Vagina (tissue), 2 donors: ENCODE measurements around the gene EMC8. TPM values are rescaled to one million over a fixed set of nuclear protein-coding genes. Genes with fewer than 3 reads are reported as not detected.

Experiments used
- DNase-seq, 2 donors: peaks; one replicate each; pipeline ENCODE4 v3.0.0-alpha.2; 2017; ENCODE audit errors: extremely low spot score in 2 of 2
- H3K27ac ChIP-seq: fragments of 200-600 bp; sonication (generic); one replicate; pipeline ENCODE4 v1.5.1; 2019
- H3K27me3 ChIP-seq: fragments of 200-600 bp; sonication (generic); one replicate; pipeline ENCODE4 v1.5.1; 2019
- H3K36me3 ChIP-seq, 2 donors: fragments of 200-600 bp; sonication (generic); one replicate each; pipeline ENCODE4 v1.5.1; 2017 to 2019
- H3K4me1 ChIP-seq: fragments of 200-600 bp; sonication (generic); one replicate; pipeline ENCODE4 v1.5.1; 2019
- H3K4me3 ChIP-seq, 2 donors: fragments of 200-600 bp; sonication (generic); 1 replicate in 1 of 2; 2 replicates in 1 of 2; pipeline ENCODE4 v1.5.1; 2016 to 2019
- H3K9me3 ChIP-seq: fragments of 200-600 bp; sonication (generic); one replicate; pipeline ENCODE4 v1.5.1; 2019
- CTCF ChIP-seq, 3 experiments: fragments of 450-650 bp in 2 of 3; fragments of 200-600 bp in 1 of 3; sonication (generic) in 1 of 3; IDR thresholded peaks; one replicate each; pipeline ENCODE4 v1.5.1; 2017 to 2019; ENCODE audit warnings: antibody characterized with exemption in 3 of 3, mild to moderate bottlenecking in 2 of 3, moderate library complexity in 2 of 3
- POLR2A ChIP-seq, 2 donors: fragments of 450-650 bp; IDR thresholded peaks; one replicate each; pipeline ENCODE4 v1.6.1; 2017; ENCODE audit warnings: antibody characterized with exemption in 2 of 2, mild to moderate bottlenecking in 2 of 2, moderate library complexity in 2 of 2
- POLR2AphosphoS5 ChIP-seq, 2 donors: sonication (generic); formaldehyde crosslinking; IDR thresholded peaks; one replicate each; pipeline ENCODE4 v1.9.0; 2017; ENCODE audit warnings: antibody characterized with exemption in 2 of 2, mild to moderate bottlenecking in 2 of 2, low read depth in 1 of 2; ENCODE audit not compliant: insufficient read depth in 1 of 2
- intact Hi-C: fragments of 100-400 bp; cut with DNase I; formaldehyde crosslinking; loops from one replicate; pipeline ENCODE4 v1.15.1; 2023
- total RNA-seq: library from RNA; depleted of rRNA; stranded (reverse); fragments of >200 nt; gene quantifications from one replicate; pipeline ENCODE4 v1.2.3, GENCODE V29; 2016

The EMC8 gene
- total RNA-seq, 1 donor from 2014 or later = 42.0 TPM

DNA sequence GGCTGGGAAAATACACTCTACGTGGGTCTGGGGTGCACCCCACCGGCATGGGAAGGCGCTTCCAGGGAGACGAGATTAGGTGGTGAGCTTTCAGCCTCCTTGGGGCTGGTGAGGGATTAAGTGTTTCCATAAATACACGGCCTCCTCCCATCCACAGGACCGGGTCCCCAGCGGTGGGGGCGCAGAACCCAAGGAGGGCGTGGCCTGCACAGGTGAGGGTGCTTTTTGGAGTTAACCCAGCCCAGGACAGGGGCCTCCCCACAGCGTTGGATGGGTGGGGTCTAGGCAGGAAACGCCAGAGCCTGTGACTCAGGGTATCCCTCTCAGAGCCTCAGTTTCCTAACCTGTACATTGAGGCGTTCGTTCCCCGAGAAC is 49.6 kb downstream of the EMC8 start:
- H3K27me3 ChIP-seq = no peaks in the 10 kb centered on the region
- peaks cover 41% of the 10 kb centered on the region for H3K4me1 ChIP-seq
- H3K27ac ChIP-seq = no peak overlapping the region
- TF ChIP-seq CTCF (IDR thresholded peaks at IDR 0.05) (no peak), POLR2AphosphoS5 (IDR thresholded peaks at IDR 0.05; ENCODE audit: insufficient read depth in 1 of 2, low read depth in 1 of 2) (no peak), POLR2A (IDR thresholded peaks at IDR 0.05) (no peak)
- no peak for DNase-seq
- no peaks in the 10 kb centered on the region for H3K9me3 ChIP-seq
- intact Hi-C loops = no loop called here
- no peaks in the 10 kb centered on the region for H3K36me3 ChIP-seq
- H3K4me3 ChIP-seq = peak overlapping the region; percentile 52 to 64

- TF ChIP-seq CTCF (IDR thresholded peaks at IDR 0.05) = no peak
- TF ChIP-seq POLR2AphosphoS5 (IDR thresholded peaks at IDR 0.05; ENCODE audit: insufficient read depth in 1 of 2, low read depth in 1 of 2) = peak in 1 of 2 donors; percentile 38
- no peaks in the 10 kb centered on the region for H3K27me3 ChIP-seq
- no peaks in the 10 kb centered on the region for H3K9me3 ChIP-seq
- H3K36me3 ChIP-seq = no peaks in the 10 kb centered on the region
- intact Hi-C loops = no loop called here
- H3K27ac ChIP-seq = no peak overlapping the region
- no peak overlapping the region for H3K4me3 ChIP-seq
- peaks cover 21% of the 10 kb centered on the region for H3K4me1 ChIP-seq
- no peak for DNase-seq
Measured at GRCh38 chr16:85746460-85747215, 52.7 kb downstream of the EMC8 start.

DNA sequence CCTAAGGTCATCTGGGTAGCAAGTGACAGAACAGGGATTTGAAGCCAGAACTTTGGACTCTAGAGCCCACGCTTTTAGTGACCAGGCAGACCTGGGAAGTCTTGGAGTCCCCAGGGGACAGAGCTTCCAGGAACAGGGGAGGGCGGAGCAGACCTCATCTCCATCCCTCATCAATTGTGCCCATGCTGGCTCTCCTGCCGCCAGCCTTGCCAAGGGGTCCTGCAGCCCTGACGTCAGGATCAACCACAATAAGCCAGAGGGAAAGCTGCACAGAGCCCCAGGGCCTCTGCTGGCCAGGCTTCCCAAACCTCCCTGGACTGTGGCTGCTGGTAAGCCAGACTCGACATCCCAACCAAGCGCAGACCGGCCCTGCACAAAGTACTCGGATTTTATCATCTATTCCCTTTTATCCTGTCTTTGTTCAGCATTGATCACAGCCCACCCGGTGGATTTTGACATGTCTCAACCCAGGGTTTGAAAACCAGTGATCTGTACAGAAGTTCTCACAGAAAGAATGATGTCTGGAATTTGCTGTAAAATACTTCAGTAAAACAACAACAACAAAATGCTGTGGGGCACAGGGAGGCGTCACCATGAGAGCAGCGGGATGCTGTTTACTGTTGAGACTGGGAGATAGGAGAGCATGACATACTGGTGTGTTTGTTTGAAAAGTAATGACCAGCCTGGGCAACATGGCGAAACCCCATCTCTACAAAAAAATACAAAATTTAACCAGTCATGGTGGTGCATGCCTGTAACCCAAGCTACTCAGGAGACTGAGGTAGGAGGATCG is 60.2 kb downstream of the EMC8 start:
- no peaks in the 10 kb centered on the region for H3K36me3 ChIP-seq
- H3K27ac ChIP-seq = no peak overlapping the region
- no peaks in the 10 kb centered on the region for H3K27me3 ChIP-seq
- no peak overlapping the region for H3K4me3 ChIP-seq
- no peaks in the 10 kb centered on the region for H3K9me3 ChIP-seq
- no peaks in the 10 kb centered on the region for H3K4me1 ChIP-seq
- DNase-seq = no peak
- TF ChIP-seq POLR2AphosphoS5 (IDR thresholded peaks at IDR 0.05; ENCODE audit: insufficient read depth in 1 of 2, low read depth in 1 of 2) = no peak
- no peak for TF ChIP-seq POLR2A (IDR thresholded peaks at IDR 0.05)
- no peak for TF ChIP-seq CTCF (IDR thresholded peaks at IDR 0.05)
- intact Hi-C loops = no loop called here

DNA sequence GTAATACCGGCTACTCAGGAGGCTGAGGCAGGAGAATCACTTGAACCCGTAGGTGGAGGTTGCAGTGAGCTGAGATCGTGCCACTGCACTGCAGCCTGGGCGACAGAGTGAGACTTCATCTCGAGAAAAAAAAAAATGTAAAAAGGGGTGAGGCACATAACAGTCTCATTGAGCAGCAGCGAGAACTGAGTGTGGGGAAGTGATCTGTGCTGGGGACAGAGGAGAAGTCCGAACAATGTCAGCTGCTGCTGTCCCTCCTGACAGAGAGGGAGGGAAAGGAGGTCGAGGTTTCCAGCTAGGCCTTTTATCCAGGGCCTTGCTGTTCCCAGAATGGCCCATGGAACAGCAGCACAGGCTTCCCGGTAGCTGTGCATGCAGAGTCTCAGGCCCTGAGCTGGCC is 62.4 kb downstream of the EMC8 start:
- no peaks in the 10 kb centered on the region for H3K27me3 ChIP-seq
- TF ChIP-seq CTCF (IDR thresholded peaks at IDR 0.05) (no peak), POLR2AphosphoS5 (IDR thresholded peaks at IDR 0.05; ENCODE audit: insufficient read depth in 1 of 2, low read depth in 1 of 2) (no peak), POLR2A (IDR thresholded peaks at IDR 0.05) (no peak)
- H3K9me3 ChIP-seq = no peaks in the 10 kb centered on the region
- H3K27ac ChIP-seq = no peak overlapping the region
- H3K4me3 ChIP-seq = no peak overlapping the region
- H3K4me1 ChIP-seq = no peaks in the 10 kb centered on the region
- DNase-seq = no peak
- intact Hi-C loops = no loop called here
- H3K36me3 ChIP-seq = no peaks in the 10 kb centered on the region

- Histone ChIP-seq H3K36me3 (no peaks in the 10 kb centered on the region), H3K9me3 (no peaks in the 10 kb centered on the region), H3K27ac (no peak overlapping the region), H3K4me1 (no peaks in the 10 kb centered on the region), H3K4me3 (no peak overlapping the region), H3K27me3 (no peaks in the 10 kb centered on the region)
- intact Hi-C loops = no loop called here
- TF ChIP-seq CTCF (IDR thresholded peaks at IDR 0.05) = no peak
- TF ChIP-seq POLR2AphosphoS5 (IDR thresholded peaks at IDR 0.05; ENCODE audit: insufficient read depth in 1 of 2, low read depth in 1 of 2) = no peak
- TF ChIP-seq POLR2A (IDR thresholded peaks at IDR 0.05) = no peak
- no peak for DNase-seq
Measured at GRCh38 chr16:85735946-85736345, 63.4 kb downstream of the EMC8 start.
